Islet of Langerhans (tissue), 1 donor: ENCODE data around the gene PIGN.
A peak's percentile ranks its signal among the peaks of the same experiment; 100 is the strongest.

Experiments
- FAIRE-seq: peaks from one replicate; lab custom pipeline; 2011; peaks lifted over from hg19 to GRCh38; lab: Jason Lieb, UNC

The PIGN gene

DNA sequence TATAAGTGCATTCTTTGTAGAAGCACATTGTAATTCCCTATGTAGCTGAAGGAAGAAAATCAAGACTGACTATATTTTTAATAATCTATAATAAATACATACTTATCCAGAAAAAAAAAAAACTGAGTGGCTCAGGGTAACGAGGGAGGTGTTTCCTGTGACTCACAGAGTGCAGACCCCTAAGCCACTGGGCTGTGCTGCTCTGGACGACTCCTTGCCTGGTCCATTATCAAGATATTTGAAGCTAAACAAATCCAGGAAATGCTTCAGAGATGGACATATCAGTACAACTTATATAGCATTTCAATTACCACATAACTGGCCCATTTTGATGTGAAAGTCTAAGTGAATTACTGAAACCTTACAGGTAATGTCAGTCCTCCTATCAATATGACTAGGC is 80.6 kb downstream of the PIGN start:
- no peak for FAIRE-seq

DNA sequence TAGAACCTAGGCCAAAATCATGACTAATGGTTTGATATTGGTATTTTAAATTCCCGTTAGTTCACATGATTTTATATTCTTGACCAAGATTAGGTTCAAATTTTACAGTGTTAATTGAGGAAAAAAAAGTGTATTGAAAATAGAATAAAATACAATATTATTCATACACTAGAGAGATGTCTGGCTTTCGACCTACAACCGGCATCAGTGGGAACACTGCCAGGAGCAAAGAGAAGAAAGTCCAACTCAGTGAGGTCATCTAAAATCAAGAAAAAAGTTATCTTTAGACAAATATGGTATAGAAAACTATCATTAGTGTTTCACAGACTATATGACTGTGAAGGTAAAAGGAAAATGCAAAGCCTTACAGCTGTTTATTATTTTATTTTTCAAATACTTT is 81.5 kb downstream of the PIGN start:
- peak; percentile 33 for FAIRE-seq

DNA sequence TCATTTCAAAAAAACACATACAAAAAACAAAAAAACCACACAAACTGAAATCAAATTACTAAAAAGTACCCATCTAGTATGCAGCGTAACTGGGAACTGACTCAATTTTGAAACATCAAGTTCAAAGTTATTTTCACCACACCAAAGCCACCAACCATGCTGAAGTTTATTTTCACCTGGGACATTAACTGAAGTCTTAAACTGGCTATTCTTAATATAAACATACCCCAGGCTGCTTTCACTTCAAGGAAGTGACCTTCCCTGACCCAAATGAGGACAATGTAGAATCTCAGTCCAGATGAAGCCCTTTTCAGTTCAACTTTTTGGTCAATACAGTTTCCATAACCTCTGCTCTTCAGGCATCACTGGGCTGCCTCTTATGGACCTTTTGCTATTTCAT is 84.6 kb downstream of the PIGN start:
- FAIRE-seq, result no peak

DNA sequence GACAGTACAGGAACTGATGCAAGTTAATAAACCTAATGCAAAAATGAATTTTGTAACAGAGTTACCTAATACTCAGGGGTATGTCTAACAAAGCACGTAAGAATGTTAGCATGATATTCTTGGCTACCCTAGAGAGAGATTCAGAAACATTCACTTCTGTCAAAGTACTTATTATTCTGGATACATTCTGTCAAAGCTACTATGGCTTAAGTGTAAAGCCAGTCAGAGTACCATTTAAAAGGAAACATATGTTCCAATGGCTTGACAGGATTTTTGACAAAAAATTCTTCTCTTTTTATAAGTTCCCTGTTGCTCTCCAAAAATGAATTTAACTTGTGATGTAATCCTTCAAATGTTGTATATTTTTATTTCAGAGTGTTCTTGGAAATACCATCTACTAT is 85.5 kb downstream of the PIGN start:
- FAIRE-seq, result no peak

DNA sequence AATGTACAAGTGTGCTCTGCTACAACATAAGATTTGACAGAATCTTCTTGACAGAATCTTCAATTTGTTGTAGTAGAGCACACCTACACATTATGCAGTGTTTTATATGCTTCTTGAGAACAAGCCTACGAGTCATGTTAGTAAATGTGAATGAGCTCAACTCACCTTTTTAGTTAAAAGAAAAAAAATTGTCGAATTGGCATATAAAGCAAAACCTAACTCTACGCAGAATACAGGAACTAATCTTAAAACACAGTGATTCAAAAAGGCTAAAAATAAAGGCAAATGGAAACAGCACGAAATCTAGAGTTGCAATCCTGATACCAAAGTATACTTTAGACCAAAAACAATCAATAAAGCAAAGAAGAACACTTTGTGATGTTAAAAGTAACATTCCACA is 87.9 kb downstream of the PIGN start:
- no peak for FAIRE-seq

DNA sequence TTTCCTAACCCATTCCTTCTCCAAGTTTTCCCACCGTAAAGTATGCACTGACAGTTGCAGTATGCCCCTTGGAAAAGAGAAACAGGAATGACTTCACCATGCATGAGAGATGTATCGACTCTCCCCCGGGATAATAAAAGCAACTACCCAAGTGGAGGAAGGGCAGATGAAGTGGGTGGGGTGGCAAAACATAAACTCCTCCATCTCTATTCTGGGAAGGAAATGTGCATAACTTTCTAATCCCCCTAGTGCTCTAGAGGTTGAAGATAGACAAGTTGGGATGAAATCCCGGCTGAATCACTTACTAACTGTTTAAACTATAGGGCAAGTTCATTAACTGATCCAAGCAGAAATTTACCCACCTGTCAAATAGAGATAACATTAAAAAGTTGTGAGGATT is 89.2 kb downstream of the PIGN start:
- FAIRE-seq, result no peak

DNA sequence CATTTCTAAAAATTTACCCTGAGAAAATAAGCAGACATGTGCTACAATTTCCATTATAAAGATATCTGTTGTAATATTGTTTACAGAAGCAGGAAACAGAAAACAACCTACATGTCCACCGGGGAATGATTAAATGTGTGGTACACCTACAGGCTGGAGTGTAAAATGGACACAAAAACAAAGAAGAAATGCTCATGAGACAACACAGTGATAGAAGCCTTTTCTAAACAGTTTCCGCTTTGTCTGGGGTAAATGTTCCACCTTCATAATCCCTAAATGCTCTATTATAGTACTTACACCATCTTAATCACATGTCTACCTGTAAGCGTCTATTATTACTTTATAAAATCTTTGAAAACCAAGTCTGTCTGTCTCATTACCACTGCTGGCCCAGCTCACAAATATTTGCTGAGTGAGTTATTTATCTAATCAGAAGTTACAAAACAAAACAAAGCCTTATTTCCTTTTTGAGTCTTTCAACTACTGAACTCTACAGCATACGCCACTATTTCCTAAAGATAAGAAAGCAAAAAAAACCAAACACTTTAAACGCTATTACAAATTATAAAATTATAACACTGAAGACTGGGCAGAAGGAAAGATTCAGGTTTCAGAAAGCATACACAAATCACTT is 95.3 kb downstream of the PIGN start:
- FAIRE-seq, result no peak

DNA sequence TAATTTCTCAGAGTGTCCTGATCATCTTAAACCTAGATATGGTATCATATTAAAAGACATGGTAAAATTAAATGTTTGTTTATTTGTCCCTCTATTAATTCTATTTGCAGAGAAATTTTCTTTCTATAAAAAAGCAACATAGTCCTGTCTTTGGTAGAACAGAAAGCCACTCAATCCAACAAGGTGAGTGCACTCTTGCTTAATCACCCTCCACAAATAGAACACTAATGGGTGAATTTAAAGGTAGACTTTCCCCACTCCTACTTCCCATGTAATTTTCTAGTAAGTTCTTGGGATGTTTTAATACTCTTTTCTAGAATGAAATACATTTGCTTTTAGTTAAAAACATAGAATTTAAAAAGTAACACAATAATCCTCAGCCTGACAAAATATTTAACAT is 97.7 kb downstream of the PIGN start:
- no peak for FAIRE-seq

DNA sequence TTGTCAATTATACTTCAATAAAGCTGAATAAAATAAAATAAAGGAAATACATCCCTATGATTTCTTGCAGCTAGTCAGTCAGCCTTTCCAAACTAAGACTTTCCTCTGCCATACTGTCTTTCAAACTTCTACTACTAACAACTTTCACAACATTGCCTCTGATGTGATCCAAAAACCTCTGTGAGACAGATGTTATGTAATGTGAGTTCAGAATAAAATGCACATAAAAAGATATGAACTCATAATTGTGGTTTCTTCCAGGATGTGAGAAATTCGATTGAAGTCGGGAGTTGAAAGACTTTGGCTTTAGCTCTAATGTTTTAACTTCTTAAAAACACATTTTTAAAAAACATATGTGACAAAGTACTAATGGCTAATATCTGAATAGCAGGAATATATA is 98.7 kb downstream of the PIGN start:
- no peak for FAIRE-seq

DNA sequence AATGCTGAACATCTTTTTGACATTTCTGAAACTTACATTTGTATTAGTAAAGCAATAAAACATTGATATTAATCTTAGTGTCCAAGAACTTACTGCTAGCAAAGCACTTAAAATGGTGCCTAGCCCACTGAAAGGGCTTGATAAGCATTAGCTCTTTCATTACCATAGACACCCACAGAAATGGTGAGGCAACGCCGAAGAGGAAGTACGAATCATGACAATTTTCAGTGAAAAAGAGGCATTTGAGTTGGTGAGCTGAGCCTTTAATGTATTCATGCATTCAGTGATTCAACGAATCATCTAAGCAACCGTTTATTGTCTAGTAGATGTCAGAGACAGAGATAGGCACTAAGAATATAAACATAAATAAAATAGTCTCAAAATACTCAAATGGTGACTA is 101.1 kb downstream of the PIGN start:
- FAIRE-seq, result no peak

DNA sequence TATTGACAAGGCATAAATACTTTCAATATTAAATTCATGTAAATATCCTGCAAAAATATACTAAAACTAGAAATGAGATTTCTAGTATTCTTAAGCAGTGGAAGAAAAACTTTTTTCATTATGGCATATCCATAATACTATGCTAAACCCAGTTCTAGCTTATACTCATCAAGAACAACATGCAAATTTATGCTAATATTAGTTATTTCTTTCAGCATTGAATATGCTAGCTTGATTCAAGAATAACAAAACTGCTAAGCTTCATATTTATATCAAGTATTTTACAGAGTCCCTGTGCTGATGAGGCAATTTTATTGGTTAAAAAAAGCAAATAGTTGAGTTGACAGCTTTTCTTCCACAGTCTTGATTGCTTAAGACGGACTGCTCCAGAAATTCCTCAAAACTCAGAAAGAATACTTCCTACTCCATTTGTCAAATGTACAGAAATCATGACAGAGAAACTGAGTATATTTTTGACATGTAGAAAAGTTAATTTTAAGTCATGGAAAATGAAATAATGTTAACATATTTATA is 105.0 kb downstream of the PIGN start:
- no peak for FAIRE-seq

DNA sequence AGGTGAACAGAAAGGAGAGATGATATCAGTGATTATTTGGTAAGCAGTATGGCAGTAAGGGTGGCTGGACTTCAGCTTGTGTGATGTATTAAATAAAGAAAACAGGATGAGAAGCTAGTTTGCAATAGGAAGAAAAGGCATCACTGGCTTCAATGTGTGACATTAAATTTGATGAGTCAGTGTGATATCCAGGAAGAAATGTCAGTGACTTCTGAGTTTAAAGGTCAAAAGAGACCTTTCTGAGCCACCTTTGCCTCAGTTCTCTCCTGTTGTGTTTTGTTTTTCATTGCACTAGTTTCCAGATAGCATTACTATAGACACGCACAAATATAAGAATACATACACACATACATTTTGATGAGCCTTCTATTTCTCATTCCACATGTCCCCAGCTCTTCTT is 105.6 kb downstream of the PIGN start:
- FAIRE-seq, result no peak

DNA sequence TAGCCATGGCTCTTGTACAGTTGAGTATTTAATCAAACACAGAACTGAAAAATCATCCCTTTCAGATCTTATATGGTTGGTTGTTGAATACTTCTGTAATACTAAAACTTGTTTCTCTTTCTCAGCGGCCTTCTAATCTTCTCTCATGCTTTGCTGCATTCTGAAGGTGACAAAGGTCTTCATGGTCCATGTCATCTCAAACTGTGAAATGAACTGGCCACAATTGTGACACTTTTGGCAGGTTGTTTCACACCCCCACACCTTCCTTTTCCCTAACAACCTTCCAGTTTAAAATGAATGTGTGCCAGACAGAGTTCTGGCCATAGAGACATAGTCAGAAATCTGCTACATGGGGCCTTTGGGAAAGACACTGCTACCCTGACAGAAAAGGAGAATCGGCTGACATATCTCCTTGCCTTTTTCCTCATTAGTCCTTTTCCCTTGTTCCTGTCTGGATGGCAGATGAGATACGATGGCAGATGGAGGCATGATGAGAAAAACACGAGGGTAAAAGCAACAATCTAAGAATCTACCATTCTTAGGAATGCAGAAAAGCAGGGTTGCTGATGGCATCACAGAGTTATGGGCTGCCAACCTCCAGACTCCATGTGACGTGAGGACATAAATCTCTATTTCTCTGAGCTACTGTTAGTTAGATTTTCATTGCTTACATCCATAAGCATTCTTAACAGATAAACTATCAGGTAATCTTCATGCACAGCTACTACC is 106.5 kb downstream of the PIGN start:
- no peak for FAIRE-seq

DNA sequence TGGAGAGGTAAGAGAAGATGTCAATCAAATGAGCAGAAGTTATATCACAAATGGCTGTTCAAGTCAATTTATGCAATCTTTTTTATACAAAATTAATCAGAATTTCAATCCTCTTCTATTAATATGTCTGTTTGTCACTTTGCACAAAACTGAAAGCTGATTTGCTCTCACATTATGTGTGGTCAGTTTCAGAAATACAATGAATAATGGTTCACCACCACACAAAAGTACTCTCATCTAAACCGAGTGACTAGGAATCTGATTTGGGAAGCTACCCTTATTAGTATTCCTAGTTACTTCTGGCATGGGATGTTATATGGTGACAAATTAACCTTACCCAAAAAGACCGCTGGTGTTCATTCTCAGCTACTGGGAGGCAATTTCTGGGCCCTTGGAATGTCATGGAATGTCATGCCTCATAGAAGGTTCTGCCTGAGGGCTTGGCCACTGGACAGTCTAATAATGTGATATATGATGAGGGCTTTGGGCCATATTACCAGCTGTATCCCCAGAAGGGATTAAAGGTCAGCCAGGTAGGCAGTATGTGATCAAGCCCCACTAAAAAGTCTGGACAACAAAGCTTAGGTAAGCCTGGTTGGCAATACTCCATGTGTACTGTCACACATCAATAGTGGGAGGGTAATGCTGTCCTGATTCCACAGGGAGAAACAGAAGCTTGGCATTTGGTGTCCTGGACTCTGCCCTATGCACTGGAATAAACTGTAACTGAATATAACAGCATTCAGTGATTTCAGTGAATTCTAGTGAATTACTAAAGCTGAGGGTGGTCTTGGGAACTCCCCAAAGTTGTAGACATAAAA is 113.2 kb downstream of the PIGN start:
- FAIRE-seq, result no peak

DNA sequence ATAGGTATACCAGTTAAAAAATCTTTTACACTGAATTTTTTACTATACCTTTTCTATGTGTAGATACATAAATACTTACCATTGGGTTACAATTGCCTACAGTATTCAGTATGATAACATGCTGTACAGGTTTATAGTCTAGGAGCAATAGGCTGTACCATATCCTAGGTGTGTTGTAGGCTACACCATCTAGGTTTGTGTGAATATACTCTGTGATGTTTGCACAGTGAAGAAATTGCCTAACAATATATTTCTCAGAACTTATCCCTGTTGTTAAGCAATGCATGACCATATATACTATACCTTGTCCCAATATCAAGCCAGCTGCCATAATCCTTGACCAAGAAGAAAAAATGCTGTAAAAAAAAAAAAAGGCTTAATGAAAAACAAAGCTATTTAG is 114.5 kb downstream of the PIGN start:
- FAIRE-seq, result no peak

DNA sequence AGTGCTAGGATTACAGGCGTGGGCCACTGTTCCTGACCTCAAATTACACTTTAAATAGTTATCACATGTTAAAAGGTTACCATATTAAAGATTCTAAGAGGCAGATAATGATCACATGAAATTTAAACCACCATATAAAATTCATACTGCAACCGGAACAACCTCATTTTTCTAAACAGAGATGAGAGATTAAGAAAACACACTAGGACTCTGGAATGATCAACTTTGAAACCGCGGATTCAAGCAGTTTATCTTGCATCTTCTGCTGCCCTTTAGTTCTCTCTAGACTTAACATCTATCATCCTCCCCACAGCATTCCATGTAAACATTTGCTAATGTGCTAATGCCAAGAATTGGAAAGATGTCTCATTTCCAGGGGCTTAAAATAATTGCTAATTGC is 115.8 kb downstream of the PIGN start:
- FAIRE-seq, result no peak

DNA sequence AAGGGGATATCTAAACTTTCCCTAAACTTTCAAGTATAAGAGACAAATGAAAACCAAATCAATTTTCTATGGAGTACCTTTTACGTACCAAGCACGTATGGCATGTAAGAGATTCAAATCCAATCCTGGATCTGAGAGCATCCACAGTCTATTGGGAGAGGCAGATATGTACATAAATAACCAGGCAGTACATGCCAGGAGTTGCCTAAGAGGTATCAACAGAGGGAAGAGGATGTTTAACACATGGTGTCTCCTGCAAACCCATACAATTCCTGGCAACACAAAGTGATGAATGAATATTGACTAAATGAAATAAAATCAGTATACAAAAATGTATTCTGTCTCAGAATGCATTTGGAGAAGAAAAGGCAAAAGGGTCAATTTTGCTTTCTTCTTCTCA is 116.6 kb downstream of the PIGN start:
- no peak for FAIRE-seq

DNA sequence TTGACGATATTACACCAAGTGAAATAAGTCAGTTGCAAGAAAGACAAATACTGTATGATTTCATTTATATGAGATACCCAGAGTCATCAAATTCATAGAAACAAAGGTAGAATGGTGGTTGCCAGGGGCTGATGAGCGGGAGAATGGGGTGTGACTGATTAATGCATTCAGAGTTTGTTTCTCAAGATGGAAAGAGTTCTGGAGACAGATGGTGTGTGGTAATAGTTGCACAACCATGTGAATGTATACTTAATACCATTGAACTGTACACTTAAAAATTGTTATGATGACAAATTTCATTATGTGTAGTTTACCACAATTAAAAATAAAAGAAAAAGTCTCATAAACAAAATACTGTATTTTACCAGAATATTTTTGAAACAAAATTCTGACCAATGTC is 117.3 kb downstream of the PIGN start:
- no peak for FAIRE-seq

DNA sequence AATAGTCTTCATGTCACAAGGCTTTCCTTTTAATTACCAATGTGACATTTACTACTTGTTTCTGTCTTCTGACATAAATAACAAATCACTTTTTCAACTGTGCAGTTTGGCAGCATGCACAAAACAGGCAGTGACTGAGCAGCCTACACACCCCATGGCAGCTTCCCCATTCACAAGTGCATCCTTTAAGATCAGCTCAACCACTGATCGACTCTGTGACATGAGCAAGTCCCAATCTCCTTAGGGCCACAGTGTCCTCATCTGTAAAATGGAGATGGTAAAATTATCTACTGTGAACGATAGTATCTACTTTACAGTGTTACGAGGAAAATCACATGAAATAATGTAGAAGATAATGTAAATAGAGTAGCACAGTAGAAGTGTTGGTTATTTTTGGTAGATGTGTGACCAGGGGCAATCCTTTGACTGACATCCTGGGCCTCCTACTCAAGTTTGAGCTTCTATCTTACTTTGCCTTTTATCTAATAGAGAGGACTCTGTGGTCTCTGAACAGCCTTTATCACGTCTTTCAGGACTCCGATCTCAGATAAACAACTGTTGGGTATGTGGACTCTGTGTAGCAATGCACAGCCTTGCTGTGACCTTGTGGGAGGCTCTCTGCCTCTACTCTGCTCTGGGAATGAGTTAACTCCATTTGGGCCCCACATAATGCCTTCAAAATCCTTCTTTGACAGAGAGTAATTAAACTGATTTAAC is 120.6 kb downstream of the PIGN start:
- FAIRE-seq, result no peak

DNA sequence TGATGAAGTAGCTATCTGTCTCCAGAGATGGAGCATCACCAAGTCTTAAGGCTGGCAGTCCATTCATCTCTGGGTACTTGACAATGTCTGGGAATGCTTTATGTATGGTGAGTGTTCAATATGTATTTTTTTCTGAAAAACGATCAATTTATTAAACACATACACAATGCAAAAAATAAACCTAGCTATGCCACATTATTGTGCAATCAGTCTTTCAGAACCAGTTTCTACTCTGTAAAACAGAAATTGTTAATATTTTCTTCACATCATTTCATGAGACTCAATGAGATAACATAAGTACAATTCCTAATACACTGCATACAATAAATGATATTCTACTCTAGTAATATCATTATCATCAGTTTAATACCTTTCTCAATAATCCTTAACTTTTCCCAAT is 122.5 kb downstream of the PIGN start:
- no peak for FAIRE-seq

DNA sequence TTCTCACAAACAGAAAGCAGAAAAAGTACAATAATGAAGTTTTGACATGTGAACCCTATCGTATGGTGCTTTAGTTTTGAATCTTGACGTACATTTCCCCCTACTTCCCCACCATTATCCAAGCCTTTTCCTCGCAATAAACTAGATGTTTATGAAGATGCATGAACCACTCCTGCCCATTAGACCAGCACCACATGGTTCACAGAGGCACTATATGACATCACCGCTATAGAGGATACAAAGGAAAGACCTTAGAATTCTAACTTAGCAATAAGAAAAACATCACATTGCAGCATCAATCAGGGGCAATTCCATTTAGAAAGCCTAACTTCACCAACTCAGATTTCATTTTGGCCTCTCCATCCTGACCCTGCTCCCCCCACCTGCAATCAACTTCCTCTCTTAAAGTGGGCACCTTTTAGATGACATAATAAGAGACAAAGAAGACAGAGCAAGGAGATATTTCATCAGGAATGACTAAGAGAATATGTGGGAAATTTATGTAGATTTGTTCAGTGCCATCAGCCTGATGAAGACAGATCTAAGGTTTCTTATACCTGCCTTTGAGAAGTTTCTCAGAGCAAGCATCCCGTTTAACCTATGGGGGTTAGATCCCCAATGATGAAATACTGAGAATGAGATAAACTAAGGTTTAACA is 124.9 kb downstream of the PIGN start:
- FAIRE-seq, result no peak

DNA sequence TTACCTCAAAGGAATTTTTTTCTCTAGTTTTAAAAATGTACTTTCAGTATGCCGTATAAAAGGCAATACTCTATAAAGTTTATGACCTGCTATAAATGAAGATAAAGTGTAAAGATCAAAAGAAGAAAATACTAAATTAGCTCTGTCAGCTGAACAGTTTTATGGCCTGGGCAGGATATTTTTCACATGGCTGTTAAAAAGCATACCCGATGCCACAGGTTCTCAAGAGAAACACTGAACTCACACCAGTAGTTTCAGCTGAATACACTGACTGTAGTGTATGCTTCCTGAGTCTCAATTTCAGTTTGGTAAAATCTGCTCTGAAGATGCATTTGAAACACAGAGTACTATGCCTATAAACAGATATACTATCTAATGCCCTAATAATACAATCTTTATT is 126.0 kb downstream of the PIGN start:
- FAIRE-seq, result no peak
